NOMO-1 treated with dmso at 0.1 percent for 144 hours (cell line): ENCODE data around the gene KCNMA1.

ENCODE experiments used
- DNase-seq: peaks from one replicate; lab custom pipeline; 2025; ENCODE audit not compliant: unreplicated experiment; lab: John Stamatoyannopoulos, UW

The KCNMA1 gene

DNA sequence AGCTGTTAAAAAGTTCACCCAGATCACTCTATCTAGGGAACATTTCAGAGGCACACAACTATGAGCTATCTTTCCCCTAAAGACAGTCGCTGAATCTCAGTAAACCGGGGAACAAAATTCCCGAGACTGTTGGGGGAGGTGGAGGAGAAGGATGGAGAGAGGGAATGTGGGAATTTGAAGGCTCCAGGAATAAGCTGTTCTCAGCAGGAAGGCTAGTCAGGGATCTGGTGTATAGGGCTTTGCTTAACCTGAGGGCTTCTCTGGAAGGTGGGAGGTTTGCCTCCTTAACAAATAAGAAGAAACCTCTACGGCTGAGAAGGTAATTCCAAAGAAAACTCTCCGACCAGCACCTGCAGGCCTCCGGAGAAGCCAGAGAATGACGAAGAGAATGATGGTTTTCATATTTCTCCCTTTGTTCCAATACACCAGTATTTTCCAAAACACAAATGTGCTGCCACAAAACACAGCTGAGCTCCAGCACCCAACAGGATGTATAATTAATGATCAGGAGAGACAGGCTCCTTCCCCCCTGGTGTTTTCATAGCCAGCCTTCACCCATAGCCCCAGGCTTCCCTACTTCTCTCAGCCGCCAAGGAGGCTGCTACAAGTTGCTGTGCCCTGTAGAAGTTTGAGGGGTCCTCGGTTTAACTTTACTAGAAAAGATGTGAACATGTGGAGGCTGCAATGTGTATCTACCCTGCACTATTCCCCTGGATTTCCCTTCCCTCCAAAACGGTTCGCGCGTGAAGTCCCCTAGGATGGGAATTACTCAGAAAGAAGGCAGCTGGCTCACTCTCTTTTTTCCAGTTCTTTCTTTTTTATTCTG, 2.0 kb downstream of the KCNMA1 start:
- DNase-seq = no peak

DNA sequence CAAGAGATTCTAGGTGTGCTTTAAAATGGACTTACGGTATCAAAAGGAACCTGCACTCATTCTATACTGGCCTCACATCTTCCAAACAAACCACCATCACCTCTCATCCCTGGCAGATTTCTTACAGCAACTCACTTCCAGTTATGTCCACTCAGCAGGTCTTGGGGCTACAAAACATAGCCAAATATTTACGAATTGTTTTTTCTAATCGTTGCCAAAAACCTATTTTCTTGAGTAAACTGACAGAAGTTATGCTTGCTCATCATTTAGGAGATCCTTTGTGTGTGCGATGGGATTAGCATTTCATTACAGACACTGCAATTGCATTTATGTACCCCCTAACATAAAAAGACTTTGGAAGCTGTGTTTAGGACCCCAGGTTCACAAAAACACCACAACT, 2.7 kb downstream of the KCNMA1 start:
- DNase-seq = no peak

DNA sequence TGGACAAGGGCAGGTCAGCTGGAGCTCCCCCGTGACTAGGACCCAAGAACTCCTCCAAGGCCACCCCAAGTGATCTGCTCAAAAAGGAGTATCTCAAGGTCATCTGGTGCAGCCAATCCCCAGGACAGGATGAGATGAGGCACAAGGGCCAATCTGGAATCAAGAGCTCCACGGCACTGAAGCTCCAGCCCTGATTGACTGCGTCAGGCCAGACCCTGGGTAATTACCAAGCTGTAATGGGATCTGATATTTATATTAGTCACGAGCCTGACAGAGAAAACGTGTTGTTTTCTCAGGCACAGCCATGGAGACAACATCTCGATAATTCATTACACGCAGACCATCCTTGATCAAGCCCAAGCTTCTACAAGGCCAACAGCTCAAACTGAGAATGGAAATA, 4.2 kb downstream of the KCNMA1 start:
- DNase-seq = no peak

DNA sequence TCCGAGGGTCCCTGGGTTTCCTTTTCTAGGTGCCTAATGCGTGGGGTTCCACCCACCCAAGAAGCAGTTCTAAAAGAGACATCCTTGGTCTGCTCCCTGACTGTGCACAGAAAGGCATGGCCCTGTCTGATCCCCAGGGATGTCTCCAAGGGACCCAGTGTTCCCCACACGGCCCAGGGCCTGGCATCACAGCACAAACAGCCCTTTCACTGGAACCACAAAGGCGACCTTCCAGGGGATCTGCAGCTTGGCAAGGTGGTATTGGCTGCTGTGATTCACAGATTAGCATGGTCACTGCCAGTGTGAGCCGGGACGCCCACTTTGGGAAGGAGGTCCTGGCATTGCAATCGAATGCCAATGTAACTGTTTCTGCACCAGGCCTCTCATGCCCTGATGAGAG, 6.4 kb downstream of the KCNMA1 start:
- no peak for DNase-seq

DNA sequence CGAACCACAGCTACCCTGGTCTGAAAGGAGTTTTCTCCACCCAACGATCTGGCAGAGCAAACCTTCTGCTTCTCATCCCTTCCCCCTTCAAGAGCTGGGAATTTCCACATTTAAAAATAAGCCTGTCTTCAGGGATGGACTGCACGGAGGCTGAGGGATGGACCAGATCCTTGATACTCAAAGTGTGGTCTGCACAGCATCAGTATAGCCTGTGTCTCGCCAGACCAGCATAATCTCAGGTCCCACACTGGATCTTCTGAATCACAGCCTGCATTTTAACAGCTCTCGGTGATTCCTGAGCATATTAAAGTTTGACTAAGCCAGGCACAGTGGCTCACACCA, 7.1 kb downstream of the KCNMA1 start:
- no peak for DNase-seq

DNA sequence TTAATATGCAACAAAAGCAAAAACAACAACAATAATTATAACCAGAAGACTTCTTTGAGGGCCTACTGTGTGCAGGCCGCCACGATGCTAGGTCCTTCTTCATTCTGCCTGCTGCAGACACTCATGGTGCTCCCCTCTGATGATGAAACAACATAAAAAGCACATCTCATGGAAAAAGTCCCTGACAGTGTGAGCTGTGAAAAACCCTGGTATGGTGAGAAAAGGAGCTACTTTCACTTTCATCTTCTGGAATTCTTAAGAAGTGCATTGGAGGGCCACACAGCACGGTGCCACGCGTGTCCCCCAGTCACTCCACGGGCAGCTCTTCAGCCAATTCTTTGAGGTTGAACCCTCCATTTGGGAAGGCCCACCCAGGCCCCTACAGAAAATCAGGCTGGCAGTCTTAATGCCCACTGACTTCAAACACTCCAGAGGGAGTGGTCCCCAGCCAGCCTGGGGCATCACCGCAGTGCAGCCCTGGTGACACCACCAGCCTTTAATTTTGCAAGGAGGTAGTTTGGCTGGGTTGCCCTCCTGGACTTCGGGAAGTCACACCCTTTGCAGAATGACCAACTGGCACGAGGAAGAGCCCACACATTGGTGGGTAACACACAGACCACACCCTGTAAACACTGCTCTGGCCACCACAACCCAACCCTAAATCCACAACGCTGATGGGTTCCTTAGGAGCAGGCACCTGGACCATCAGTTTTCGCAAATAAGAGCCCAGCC, 7.7 kb downstream of the KCNMA1 start:
- DNase-seq = no peak

DNA sequence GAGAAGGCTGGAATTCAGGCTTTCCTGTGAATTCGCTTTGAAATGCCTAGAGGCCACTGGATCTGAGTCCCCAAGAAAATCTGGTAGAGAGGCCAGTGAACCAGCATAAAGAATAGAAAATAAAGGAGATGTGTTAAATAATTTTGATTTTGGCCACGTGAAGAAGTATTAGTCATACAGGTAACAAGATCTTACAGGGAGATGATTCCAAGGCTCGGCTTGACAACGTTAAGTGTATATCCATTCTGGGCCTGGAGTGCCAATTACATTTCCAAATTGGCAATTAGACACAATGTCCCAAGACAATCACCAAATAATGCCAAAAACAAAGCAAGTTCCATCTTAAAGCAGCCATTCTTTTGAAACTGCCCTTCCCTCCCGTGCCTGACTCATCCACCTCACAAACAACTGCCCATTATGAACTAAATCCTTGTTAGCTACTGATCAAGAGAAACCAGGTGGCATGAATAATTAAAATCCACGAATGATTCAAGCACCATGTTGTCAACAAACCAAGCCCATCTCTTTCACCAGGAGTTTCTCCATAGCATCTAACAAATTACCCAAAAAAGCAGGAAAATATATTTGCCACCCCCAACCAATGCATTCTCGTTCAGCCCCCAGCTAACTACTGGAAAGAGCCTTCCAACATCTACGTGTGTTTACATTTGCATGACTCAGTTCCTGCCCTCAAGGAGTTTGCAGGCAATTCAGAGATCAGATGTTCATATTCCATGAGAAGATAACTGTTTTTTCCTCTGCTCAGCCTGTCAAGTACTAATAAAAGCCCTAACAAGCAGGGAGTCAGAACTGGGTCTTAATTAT, 8.5 kb downstream of the KCNMA1 start:
- DNase-seq = no peak

DNA sequence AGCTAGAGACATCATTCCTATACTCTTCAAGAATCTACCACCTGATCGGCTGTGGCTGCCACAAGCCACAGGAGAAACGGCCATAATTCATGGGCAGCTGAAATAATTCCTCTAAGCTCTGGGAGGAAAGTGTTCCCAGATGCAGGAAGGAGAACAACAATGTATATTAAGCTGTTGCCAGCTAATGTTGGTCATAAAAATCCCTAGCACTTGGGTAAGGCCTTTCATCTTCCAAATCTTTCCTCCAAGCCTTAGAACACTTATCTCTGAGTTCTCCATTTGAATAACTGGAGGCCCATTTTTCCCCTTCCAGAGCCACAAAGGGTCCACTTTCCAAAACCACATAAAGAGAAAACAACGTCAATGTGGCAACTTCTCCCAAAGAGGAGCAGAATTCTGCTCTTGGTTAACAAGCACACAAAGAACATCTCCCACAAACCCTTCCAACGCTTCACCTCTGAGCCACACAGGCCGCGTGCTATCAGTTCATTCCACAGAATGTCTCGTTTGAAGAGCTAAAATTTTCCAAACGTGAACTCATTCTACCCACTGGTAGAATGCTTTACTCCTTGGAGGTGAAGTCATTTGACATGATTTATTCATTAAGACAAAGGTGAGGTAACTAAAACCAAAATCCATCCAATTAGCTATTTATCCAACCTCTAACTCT, 11.2 kb downstream of the KCNMA1 start:
- no peak for DNase-seq

DNA sequence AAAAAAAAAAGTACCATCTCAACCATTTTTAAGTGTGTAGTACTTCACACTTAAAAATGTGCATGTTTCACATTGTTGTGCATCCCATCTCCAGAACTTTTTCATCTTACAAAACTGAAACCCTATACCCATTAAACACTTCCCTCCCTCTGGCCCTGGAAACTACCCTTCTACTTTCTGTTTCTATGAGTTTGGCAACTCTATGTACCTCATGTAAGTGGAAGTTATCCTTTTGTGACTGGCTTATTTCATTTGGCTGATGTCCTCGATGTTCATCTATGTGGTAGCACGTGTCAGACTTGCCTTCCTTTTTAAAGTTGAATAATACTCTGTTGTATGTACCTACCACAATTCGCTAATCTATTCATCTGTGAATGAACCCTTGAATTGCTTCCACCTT, 12.2 kb downstream of the KCNMA1 start:
- no peak for DNase-seq

DNA sequence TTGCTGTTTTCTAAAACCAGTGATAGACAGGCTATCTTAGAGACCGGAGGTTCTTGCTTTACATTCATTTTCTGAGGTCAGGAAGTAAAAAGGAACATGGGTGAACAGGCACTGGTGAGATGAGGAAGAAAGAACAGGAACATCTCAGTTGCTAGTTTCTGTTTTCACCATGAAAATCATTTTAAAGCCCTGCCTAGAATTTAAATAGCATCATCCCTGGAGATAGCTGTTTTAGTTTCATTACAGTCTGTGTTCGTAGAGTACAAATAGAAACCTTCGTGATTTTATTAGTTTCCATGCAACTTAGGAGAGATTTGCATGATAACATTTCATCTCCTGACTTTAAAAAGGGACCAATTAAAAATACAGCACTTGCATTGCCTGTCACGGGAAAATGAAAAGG, 14.7 kb downstream of the KCNMA1 start:
- peak; percentile 46 for DNase-seq

DNA sequence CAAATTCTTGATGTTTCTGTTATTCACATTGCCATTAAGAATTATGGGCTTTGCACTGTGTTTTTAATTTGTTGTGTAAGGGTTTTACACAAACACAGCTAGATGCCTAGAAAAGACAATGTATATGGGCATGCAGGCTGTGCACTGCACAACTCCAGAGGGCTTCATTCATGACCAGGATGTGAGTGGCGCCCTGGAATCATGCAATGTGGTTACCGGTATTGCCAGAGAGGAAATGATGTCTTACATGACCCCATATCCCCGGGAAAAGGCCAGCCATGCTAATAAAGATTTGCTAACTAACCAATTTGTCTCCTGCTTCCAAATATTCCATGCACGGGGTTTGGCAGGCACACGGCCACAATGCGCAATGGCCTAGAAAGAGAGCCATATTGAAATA, 16.9 kb downstream of the KCNMA1 start:
- DNase-seq = no peak

DNA sequence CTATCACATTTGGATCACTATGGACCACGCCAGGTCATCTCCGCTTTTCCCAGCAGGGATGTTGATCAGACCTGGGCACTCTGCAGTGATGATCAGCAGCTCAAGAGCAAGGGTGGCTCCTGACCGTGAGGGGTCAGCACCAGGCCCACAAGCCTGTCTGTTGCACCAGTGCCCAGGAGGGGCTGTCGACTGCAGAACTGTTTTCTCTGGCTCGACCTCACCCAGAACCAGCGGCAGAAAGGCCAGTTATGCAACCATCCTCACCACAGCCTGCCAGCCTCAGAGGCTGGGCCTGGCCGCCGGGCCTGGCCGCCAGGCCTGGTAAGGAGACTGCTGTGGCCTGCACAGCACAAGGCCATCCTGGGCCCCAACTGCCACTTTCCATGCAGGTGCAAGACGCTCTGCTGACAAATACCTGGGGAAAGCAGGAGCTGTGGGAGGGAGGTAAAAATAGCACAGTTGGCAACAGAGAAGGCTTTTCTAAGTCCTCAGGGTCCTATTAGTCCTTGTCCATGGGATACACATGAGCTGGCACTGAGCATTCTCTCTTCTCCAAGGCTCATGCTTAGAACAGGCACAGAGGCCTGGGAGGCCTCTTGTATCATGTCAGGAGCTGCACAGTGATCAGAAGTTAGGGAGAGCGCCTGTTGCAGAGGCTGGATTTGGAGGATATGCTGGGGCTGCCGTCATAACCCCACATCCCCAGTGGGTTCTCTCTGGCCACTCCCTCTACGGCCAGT, 17.5 kb downstream of the KCNMA1 start:
- no peak for DNase-seq

DNA sequence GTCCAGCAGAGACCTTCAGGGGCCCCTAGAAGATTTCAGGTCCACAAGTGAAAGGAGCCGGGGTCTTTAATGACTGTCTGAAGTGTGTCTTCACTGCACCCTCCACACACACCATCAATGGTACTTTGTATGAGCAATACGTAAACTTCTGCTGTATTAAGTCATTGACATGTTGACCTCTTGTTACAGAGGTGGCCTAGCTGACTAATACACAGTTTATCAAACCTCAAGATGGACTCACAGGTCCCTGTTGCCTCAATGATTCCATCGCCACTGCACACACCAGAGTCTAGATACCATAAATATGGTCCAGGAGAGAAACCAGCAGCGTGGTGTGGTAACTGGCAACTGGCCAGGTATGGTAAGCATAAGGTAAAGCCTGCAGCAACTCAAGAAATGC, 19.5 kb downstream of the KCNMA1 start:
- DNase-seq = no peak

DNA sequence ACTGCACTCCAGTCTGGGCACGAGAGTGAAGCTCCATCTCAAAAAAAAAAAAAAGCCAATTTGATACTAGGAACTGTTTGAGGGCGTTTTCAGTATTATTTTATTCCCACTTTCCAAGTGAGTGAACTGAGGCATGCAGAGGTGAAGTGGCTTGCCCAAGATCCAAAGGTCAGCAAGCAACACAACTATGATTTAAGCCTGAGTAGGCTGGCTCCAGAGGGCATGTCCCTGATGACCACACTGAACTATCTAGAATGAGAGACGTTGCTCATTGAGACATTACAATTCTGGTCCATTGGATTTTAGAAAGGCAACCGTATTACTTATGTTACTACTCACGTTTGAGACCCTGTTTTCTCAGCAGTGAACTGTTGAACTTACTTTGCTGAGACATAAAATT, 20.8 kb downstream of the KCNMA1 start:
- DNase-seq = no peak

DNA sequence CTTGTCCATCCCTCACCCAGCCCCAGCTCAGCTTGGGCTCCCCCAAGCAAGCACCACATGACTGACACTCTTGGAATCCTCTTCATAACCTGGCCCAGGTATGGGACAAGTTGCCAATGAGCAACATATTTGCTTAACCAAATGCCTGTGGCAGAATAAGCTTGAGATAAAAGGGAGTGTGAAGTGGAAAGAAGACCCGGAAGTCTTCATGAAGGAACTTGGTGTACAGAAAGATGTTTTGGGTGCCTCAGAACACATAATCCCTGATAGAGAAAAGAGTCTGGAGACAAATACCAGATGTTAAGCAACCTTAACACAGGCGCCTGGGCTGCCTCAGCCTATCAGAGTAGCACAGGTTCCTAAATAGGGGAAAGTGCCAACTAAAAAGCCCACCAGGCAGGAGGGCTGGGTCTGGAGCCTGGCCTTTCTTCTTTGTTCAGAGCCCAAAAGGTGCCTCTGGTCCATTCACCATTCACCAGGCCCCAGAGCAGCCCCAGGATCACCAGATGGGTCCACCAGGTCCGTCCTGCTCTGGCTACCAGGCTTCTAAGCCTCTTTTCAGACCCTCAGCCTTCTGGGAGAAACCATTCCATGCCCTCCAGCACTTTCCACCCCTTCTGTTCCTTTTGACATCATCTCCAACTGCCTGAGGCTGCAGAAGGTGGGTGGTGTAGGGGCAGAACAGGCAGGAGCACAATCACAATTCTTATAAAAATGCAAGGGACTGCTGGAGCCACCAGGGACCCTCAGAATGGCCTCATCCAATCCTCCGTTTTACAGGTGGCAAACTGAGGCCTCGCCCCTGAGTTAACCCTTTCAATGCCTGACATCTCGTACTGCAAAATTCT, 22.6 kb downstream of the KCNMA1 start:
- no peak for DNase-seq

DNA sequence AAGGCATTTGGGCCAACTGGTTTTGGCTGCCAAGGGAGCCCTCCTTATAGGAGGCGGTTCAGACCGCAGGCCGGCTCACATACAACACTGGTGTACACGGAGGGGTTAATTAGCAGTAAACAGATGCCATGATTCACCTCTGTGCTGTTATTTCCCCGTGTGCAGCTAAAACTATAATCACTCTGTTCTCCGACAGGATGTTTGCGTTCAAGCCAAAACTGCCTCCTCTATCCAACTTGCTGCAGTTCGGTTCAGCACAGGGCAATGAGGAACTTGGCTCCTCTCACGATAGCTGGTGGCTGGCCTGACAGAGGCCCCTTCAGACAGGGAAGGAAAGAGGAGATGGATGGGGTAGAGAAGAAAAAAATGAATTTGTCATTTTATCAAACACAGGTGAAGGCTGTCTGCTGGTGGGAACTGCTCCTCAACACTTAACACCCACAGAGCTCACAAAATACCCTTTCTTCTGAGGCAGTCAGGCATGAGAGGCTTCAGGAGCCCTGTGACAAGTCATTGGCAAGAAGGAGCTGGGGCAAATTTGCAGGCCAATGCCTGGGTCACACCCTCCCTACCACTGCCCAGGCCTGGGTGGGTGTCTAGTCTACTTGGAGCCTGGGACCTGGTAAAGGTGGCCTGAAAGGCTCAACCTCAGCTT, 24.0 kb downstream of the KCNMA1 start:
- peak; percentile 58 for DNase-seq

DNA sequence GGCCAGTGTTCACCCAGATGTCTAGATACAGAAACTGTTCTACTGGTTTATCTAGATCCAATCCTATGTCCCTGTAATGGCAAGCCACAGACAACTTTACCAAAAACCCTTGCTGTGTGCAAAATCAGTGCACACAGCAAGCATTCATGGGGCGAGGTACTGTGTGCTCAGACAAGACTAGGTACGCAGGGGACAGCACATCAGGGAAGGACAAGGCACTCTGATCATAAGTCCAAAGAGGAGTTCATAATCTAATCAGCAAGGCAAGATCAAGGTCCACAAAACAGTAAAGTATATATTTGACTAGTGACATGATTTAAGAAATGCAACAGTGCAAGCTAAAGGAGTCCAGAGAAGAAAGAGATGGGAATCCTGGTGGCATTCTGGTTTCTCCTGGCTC, 25.9 kb downstream of the KCNMA1 start:
- DNase-seq = no peak

DNA sequence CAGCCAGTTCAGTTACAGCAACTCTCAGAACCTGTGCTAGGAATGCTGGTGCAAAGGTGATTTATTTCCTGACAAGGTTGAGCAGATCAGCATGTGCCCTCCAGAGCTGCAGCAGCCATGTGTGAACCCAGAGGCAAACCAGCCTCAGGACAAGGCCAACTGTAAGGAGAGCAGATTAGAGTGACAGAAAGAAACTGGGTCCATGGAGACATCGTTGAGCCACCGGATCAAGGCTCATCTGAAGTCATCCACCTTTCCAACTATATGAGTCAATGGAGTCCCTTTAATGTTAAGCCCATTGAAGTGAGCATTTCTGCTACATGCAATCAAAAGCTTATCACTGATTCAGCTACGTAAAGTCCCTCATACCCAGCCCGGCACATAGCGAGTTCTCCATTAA, 26.4 kb downstream of the KCNMA1 start:
- DNase-seq = no peak

DNA sequence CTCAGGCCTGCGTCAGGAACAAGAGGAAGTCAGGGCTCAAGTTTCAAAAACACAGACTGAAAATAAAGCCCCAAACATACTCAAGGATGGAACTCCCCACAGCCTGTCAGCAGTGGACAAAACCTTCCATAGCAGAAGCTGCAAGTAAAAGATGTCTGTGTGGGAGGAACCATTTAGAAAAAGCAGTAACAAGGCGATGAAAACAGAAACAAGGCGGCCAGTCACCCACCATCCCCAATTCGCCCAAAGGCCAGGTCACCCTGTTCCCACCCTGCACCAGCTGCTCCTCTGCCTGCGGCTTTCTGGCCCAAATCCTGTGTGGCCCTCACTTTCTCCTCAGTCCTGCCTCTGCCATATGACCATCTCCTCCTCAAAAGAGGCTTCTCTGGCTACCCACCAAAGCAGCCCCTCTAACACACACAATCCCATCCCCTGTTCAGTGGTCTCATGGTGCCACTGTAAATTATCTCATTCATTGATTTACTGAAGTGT, 27.8 kb downstream of the KCNMA1 start:
- DNase-seq = no peak
